ENCODE results near the gene CLEC4D. TPM values are rescaled to one million over a fixed set of nuclear protein-coding genes. Genes with fewer than 3 reads are reported as not detected.
"Not testable (repeated sequence)": the region's sequence is repeated elsewhere in the genome, so short reads cannot be mapped to it uniquely, and the experiment has no call there.

CLEC4D gene
- total RNA-seq, 1 donor from 2014 or later = not detected

DNA sequence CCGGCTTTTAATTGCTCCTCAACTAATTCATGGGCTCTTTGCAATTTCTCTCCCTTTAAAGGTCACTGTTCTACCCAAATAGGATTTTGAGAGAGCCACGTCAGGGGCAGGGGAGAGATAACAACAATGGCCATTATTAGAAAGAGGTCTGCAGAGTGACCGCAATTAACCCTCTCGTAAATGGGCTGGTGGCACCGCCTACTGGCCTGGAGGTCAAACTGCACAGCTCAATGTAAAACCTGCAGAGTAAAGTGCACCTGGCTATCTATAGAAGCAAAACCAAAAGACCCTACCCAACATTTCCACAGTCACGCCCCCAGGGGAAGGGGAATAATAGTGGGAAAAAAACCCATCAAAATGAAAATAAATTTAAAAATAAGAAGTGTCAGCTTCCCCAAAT is 49.0 kb downstream of the CLEC4D start:
- Mint-ChIP-seq H3K9me3 (peaks cover 29% of the 10 kb centered on the region), H3K27ac (no peak overlapping the region), H3K4me1 (no peaks in the 10 kb centered on the region), H3K36me3 (peaks cover 1% of the 10 kb centered on the region), H3K4me3 (no peak overlapping the region), H3K27me3 (ENCODE audit: low read depth) (no peaks in the 10 kb centered on the region)
- DNase-seq (ENCODE audit: low spot score in 2 of 2, unreplicated experiment in 2 of 2) = no peak
- TF ChIP-seq, protein P1, sequence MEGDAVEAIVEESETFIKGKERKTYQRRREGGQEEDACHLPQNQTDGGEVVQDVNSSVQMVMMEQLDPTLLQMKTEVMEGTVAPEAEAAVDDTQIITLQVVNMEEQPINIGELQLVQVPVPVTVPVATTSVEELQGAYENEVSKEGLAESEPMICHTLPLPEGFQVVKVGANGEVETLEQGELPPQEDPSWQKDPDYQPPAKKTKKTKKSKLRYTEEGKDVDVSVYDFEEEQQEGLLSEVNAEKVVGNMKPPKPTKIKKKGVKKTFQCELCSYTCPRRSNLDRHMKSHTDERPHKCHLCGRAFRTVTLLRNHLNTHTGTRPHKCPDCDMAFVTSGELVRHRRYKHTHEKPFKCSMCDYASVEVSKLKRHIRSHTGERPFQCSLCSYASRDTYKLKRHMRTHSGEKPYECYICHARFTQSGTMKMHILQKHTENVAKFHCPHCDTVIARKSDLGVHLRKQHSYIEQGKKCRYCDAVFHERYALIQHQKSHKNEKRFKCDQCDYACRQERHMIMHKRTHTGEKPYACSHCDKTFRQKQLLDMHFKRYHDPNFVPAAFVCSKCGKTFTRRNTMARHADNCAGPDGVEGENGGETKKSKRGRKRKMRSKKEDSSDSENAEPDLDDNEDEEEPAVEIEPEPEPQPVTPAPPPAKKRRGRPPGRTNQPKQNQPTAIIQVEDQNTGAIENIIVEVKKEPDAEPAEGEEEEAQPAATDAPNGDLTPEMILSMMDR (IDR thresholded peaks at IDR 0.05; ENCODE audit: unreplicated experiment) = peak; percentile 27

DNA sequence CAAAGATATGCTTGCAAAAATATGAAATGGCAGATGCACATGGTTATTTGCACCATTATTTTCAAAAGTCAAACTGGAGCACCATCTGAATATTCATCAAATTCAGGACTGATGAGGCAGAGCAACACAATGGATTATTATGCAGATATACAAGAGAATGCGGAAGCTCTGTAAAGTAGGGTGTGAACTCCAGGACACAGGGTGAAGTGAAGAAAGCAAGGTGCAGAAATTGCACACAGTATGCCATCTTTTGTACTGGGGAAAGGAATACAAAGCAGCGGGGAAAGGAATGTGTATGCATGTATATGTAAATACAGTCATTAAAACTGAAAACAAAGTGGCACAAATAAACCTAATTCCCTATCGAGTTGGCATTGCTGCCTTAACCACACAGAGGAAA is 50.1 kb downstream of the CLEC4D start:
- Mint-ChIP-seq H3K4me1 (no peaks in the 10 kb centered on the region), H3K27ac (no peak overlapping the region), H3K4me3 (no peak overlapping the region), H3K27me3 (ENCODE audit: low read depth) (no peaks in the 10 kb centered on the region), H3K9me3 (peaks cover 30% of the 10 kb centered on the region), H3K36me3 (peaks cover 1% of the 10 kb centered on the region)
- TF ChIP-seq, protein P1 (IDR thresholded peaks at IDR 0.05; ENCODE audit: unreplicated experiment) = no peak
- no peak for DNase-seq (ENCODE audit: low spot score in 2 of 2, unreplicated experiment in 2 of 2)

DNA sequence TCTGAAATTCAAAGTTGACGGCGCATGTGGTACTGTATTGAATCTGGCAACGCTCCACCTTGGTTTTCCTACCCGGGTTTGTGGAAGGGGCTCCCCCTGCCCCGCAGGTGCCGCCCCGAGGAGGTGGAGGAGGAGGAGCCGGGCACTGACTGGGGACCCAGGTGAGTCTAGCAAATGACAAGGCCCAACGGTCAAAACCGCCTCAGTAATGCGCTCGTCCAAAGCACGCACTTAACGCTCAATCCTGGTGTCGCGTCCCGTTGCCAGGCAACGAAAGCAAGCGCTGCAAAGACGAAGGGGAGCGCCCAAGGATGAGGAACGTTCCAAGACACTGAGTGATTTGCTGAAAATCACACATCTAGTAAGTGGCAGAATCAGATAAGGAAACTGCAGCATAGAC is 51.4 kb downstream of the CLEC4D start:
- Mint-ChIP-seq H3K27ac (no peak overlapping the region), H3K27me3 (ENCODE audit: low read depth) (no peaks in the 10 kb centered on the region), H3K9me3 (peaks cover 30% of the 10 kb centered on the region), H3K4me3 (no peak overlapping the region), H3K4me1 (no peaks in the 10 kb centered on the region), H3K36me3 (peaks cover 1% of the 10 kb centered on the region)
- no peak for DNase-seq (ENCODE audit: low spot score in 2 of 2, unreplicated experiment in 2 of 2)
- TF ChIP-seq, protein P1 (IDR thresholded peaks at IDR 0.05; ENCODE audit: unreplicated experiment) = no peak

DNA sequence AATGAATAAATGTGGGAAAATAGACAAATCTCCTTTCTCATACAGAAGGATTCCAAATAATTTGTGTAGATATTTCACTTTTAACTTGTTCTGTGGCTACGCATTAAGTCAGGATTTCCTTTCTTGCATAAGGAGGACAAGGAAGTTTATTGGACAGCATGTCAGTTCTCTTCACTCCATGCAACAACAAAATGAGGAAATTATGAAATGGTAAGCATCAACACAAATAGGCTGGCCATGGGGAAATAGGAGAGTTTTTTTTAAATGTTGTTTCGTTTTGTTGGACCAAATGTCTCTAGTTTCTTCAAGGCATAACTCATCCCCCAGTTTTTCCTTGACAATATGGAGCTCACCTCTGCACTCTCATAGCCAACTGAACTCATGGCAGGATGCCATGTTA is 52.7 kb downstream of the CLEC4D start:
- DNase-seq (ENCODE audit: low spot score in 2 of 2, unreplicated experiment in 2 of 2); H3K36me3 Mint-ChIP-seq; H3K27ac Mint-ChIP-seq; H3K4me3 Mint-ChIP-seq; H3K27me3 Mint-ChIP-seq (ENCODE audit: low read depth); H3K4me1 Mint-ChIP-seq: not testable (repeated sequence)
- H3K9me3 Mint-ChIP-seq = peaks cover 20% of the 10 kb centered on the region

DNA sequence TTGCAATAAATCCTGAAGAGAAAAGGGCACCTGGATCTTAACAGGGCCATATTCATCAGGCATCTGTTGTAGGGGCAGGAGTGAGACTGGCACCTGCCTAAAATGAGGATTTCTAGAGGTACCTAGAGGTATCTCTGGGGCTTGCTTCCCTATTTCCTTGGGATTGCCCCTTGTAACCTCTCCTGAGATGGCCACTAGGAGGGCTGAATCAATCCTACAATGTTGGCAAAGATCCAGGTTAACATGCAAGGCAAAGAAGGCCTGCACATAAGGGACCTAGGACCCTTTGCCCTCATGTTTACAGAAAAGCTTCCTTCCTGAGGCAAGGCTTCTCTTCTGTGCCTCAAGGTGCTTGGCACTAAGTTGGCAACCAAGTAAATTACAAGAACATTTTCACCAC is 53.2 kb downstream of the CLEC4D start:
- Mint-ChIP-seq H3K4me1 (no peaks in the 10 kb centered on the region), H3K9me3 (peaks cover 16% of the 10 kb centered on the region), H3K4me3 (no peak overlapping the region), H3K27me3 (ENCODE audit: low read depth) (no peaks in the 10 kb centered on the region), H3K27ac (no peak overlapping the region), H3K36me3 (peaks cover 1% of the 10 kb centered on the region)
- TF ChIP-seq, protein P1 (IDR thresholded peaks at IDR 0.05; ENCODE audit: unreplicated experiment) = no peak
- DNase-seq (ENCODE audit: low spot score in 2 of 2, unreplicated experiment in 2 of 2) = no peak

Other genes starting within 250 kb of the CLEC4D start
- gene CLEC6A, start 57.5 kb upstream of the CLEC4D start, total RNA-seq = not detected in 3 replicates
- not detected in 3 replicates for gene CLEC4E, start 27.4 kb downstream of the CLEC4D start, total RNA-seq
- gene AICDA, start 99.4 kb downstream of the CLEC4D start, total RNA-seq = not detected in 3 replicates
- 0.60 to 1.8 TPM (median 1.5 TPM) in 3 replicates for gene MFAP5, start 149.3 kb downstream of the CLEC4D start, total RNA-seq
- 121 to 124 TPM (median 123 TPM) in 3 replicates for gene RIMKLB, start 184.5 kb downstream of the CLEC4D start, total RNA-seq